ENCODE results near the gene GRIFIN. TPM values are rescaled to one million over a fixed set of nuclear protein-coding genes. Genes with fewer than 3 reads are reported as not detected.
A peak's percentile ranks its signal among the peaks of the same experiment; 100 is the strongest.

GRIFIN gene
- total and polyA plus RNA-seq, 9 of the 15 experiments (the other 6 are each of a cell fraction or from before 2014, with no cell fraction given): not detected

DNA sequence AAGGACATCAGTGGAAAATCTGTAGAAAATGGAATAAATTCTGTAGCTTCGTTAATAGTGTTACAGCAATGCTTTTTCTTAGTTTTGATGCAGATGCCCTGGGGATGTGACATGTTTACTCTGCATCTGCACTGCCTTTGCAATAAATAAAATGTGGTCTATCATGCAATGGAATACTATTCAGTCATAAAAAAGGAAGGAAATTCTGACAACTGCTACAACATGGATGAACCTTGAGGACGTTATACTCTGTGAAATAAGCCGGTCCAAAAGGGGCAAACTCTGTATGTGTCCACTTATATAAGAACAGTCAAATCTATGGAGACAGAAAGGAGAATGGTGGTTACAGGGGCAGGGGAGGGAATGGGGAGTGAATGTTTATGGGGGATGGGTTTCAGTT, 13.5 kb downstream of the GRIFIN start:
- no TSS peak for BruUV-seq (replicated peaks)
- Histone ChIP-seq H4K20me1 (replicated peaks; ENCODE audit: control insufficient read depth, insufficient read depth, low read length) (peaks cover 12% of the 10 kb centered on the region; the same call in 1 of the 2 replicates), H3K4me3 (no peak overlapping the region), H3K4me1 (replicated peaks in 1 of 2; ENCODE audit: control insufficient read depth in 2 of 2, insufficient read depth in 2 of 2, low read length in 2 of 2) (peaks cover 0 to 9% of the 10 kb centered on the region in 2 experiments; a peak in 2 of 5 replicates), H3K9ac (ENCODE audit: insufficient read depth in 1 of 2, low read depth in 2 of 2, low read length in 2 of 2) (no peak overlapping the region), H3K36me3 (ENCODE audit: control insufficient read depth, insufficient read depth, low read length) (no peaks in the 10 kb centered on the region), H3K4me2 (ENCODE audit: insufficient read depth, low read length) (no peak overlapping the region), H2AFZ (ENCODE audit: low read depth, low read length) (no peak overlapping the region), H3K79me2 (ENCODE audit: control insufficient read depth, insufficient read depth, low read length) (no peaks in the 10 kb centered on the region), H3K9me1 (ENCODE audit: control insufficient read depth, insufficient read depth, low read length) (no peaks in the 10 kb centered on the region), H3K27me3 (ENCODE audit: control insufficient read depth in 2 of 2, insufficient read depth in 2 of 2, low read length in 2 of 2) (peaks cover 2 to 19% of the 10 kb centered on the region in 2 experiments; a peak in 3 of 5 replicates), H3K9me3 (replicated peaks; ENCODE audit: control insufficient read depth, insufficient read depth, low read depth, low read length) (no peaks in the 10 kb centered on the region; the same call in 1 of the 2 replicates), H3K27ac (ENCODE audit: extremely low read depth, low read depth, low read length) (no peak overlapping the region)
- 0% methylated on average over 3 of the region's 3 CpGs for WGBS (ENCODE audit: insufficient coverage, low coverage, missing lambda C conversion rate)
- ATAC-seq (no peak), DNase-seq (ENCODE audit: extremely low read depth in 1 of 4, low spot score in 3 of 4) (no peak), FAIRE-seq (no peak)
- in situ Hi-C loops (cut with MboI): no loop called here
- CTCF ChIA-PET (ENCODE audit: low intra/inter-chr PET ratio): no interaction called here
- intact Hi-C loops (cut with micrococcal nuclease): no loop called here
- POLR2A ChIA-PET: no interaction called here
- TF ChIP-seq, protein P1, sequence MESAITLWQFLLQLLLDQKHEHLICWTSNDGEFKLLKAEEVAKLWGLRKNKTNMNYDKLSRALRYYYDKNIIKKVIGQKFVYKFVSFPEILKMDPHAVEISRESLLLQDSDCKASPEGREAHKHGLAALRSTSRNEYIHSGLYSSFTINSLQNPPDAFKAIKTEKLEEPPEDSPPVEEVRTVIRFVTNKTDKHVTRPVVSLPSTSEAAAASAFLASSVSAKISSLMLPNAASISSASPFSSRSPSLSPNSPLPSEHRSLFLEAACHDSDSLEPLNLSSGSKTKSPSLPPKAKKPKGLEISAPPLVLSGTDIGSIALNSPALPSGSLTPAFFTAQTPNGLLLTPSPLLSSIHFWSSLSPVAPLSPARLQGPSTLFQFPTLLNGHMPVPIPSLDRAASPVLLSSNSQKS (CRISPR knock-in tag; IDR thresholded peaks at IDR 0.05): no peak
- TF ChIP-seq ARID2 (IDR thresholded peaks at IDR 0.05) (no peak), BCOR (IDR thresholded peaks at IDR 0.05) (0 out of 2 replicates have a peak, but pooled peaks have one; percentile 14), ZNF146 (CRISPR knock-in tag; IDR thresholded peaks at IDR 0.05; ENCODE audit: unreplicated experiment) (peak; percentile 68), RAD51 (IDR thresholded peaks at IDR 0.05; ENCODE audit: borderline replicate concordance, low read depth) (no peak), SMAD1 (IDR thresholded peaks at IDR 0.05; ENCODE audit: low read depth, low read length, partially characterized antibody) (no peak), KAT7 (CRISPR knock-in tag; IDR thresholded peaks at IDR 0.05; ENCODE audit: borderline replicate concordance) (no peak), CEBPZ (IDR thresholded peaks at IDR 0.05; ENCODE audit: borderline replicate concordance, low read depth, low read length) (no peak), MCM5 (IDR thresholded peaks at IDR 0.05; ENCODE audit: low read depth) (no peak), ZKSCAN3 (CRISPR knock-in tag; IDR thresholded peaks at IDR 0.05) (no peak), YY1 (IDR thresholded peaks at IDR 0.05; ENCODE audit: borderline replicate concordance in 1 of 3, control insufficient read depth in 1 of 3, extremely low read depth in 1 of 3, insufficient read depth in 3 of 3, insufficient read length in 1 of 3, insufficient replicate concordance in 2 of 3, low read depth in 1 of 3, low read length in 2 of 3) (no peak)
- TF ChIP-seq, protein P2, sequence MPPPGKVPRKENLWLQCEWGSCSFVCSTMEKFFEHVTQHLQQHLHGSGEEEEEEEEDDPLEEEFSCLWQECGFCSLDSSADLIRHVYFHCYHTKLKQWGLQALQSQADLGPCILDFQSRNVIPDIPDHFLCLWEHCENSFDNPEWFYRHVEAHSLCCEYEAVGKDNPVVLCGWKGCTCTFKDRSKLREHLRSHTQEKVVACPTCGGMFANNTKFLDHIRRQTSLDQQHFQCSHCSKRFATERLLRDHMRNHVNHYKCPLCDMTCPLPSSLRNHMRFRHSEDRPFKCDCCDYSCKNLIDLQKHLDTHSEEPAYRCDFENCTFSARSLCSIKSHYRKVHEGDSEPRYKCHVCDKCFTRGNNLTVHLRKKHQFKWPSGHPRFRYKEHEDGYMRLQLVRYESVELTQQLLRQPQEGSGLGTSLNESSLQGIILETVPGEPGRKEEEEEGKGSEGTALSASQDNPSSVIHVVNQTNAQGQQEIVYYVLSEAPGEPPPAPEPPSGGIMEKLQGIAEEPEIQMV (tag; conservative IDR thresholded peaks at IDR 0.05; ENCODE audit: low read depth): no peak
- TF ChIP-seq, protein P3, sequence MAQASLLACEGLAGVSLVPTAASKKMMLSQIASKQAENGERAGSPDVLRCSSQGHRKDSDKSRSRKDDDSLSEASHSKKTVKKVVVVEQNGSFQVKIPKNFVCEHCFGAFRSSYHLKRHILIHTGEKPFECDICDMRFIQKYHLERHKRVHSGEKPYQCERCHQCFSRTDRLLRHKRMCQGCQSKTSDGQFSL (CRISPR knock-in tag; IDR thresholded peaks at IDR 0.05): no peak
- TF ChIP-seq, protein P3 (tag; IDR thresholded peaks at IDR 0.05): no peak
- TF ChIP-seq, protein P4, sequence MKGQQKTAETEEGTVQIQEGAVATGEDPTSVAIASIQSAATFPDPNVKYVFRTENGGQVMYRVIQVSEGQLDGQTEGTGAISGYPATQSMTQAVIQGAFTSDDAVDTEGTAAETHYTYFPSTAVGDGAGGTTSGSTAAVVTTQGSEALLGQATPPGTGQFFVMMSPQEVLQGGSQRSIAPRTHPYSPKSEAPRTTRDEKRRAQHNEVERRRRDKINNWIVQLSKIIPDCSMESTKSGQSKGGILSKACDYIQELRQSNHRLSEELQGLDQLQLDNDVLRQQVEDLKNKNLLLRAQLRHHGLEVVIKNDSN (CRISPR knock-in tag; IDR thresholded peaks at IDR 0.05): no peak
